ENCODE measurements around the gene DDX47.

DDX47 gene

DNA sequence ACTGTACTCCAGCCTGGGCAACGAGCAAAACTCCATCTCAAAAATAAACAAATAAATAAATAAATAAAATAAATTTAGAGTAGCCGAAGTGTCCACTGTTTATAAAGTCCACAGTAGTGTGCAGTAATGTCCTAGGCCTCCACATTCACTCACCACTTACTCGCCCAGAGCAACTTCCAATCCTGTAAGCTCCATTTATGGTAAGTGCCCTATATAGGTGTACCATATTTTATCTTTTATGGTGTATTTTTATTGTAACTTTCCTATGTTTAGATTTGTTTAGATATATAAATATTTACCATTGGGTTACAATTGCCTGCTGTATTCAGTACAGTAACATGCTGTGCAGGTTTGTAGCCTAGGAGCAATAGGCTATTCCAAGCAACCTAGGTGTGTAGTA, 40.3 kb downstream of the DDX47 start:
- H4K20me1 ChIP-seq (ENCODE audit: low read depth, low read length) = no peaks in the 10 kb centered on the region
- no peaks in the 10 kb centered on the region for H3K79me2 ChIP-seq (ENCODE audit: insufficient read depth, low read length)

DNA sequence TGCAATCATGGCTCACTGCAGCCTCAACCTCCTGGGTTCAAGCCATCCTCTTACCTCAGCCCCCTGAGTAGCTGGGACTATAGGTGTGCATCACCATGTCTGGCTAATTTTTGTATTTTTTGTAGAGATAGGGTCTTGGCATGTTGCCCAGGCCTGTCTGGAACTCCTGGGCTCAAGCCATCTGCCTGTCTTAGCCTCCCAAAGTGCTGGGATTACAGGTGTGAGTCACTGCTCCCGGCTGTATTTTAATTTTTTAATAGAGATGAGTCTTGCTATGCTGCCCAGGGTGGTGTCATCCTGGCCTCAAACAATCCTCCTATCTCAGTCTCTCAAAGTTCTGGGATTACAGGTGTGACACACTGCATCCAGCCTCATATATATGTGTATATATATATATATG, 46.5 kb downstream of the DDX47 start:
- Histone ChIP-seq H3K9ac (ENCODE audit: low read length) (no peak overlapping the region), H3K4me2 (ENCODE audit: low read depth, low read length, poor library complexity, severe bottlenecking) (no peak overlapping the region), H3K36me3 (ENCODE audit: low read length) (no peaks in the 10 kb centered on the region), H4K20me1 (ENCODE audit: low read depth, low read length) (no peaks in the 10 kb centered on the region), H2AFZ (ENCODE audit: low read depth, low read length, severe bottlenecking) (no peak overlapping the region), H3K4me3 (ENCODE audit: insufficient read depth, low read length, poor library complexity, severe bottlenecking) (no peak overlapping the region), H3K9me2 (replicated peaks; ENCODE audit: insufficient read depth, low read length) (no peaks in the 10 kb centered on the region), H3K27me3 (ENCODE audit: low read length) (no peaks in the 10 kb centered on the region), H3F3A (ENCODE audit: insufficient read depth) (no peaks in the 10 kb centered on the region), H3K27ac (ENCODE audit: low read depth, low read length) (no peak overlapping the region), H3K79me2 (ENCODE audit: insufficient read depth, low read length) (no peaks in the 10 kb centered on the region), H3K9me3 (ENCODE audit: insufficient read depth, low read length) (no peaks in the 10 kb centered on the region)
- TF ChIP-seq, protein P1, sequence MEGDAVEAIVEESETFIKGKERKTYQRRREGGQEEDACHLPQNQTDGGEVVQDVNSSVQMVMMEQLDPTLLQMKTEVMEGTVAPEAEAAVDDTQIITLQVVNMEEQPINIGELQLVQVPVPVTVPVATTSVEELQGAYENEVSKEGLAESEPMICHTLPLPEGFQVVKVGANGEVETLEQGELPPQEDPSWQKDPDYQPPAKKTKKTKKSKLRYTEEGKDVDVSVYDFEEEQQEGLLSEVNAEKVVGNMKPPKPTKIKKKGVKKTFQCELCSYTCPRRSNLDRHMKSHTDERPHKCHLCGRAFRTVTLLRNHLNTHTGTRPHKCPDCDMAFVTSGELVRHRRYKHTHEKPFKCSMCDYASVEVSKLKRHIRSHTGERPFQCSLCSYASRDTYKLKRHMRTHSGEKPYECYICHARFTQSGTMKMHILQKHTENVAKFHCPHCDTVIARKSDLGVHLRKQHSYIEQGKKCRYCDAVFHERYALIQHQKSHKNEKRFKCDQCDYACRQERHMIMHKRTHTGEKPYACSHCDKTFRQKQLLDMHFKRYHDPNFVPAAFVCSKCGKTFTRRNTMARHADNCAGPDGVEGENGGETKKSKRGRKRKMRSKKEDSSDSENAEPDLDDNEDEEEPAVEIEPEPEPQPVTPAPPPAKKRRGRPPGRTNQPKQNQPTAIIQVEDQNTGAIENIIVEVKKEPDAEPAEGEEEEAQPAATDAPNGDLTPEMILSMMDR (IDR thresholded peaks at IDR 0.05; ENCODE audit: insufficient read depth, low read length, poor library complexity, severe bottlenecking) = no peak
- no peak for TF ChIP-seq EZH2phosphoT487 (conservative IDR thresholded peaks at IDR 0.05; ENCODE audit: low read length)

More for the DNA sequence above, 40.3 kb downstream of the DDX47 start:
- Histone ChIP-seq H3K27me3 (ENCODE audit: low read length) (no peaks in the 10 kb centered on the region), H3K9me3 (ENCODE audit: insufficient read depth, low read length) (no peaks in the 10 kb centered on the region), H3K4me3 (ENCODE audit: insufficient read depth, low read length, poor library complexity, severe bottlenecking) (no peak overlapping the region), H2AFZ (ENCODE audit: low read depth, low read length, severe bottlenecking) (no peak overlapping the region), H3K27ac (ENCODE audit: low read depth, low read length) (no peak overlapping the region), H3K4me2 (ENCODE audit: low read depth, low read length, poor library complexity, severe bottlenecking) (no peak overlapping the region), H3F3A (ENCODE audit: insufficient read depth) (no peaks in the 10 kb centered on the region), H3K36me3 (ENCODE audit: low read length) (no peaks in the 10 kb centered on the region), H3K9me2 (replicated peaks; ENCODE audit: insufficient read depth, low read length) (no peaks in the 10 kb centered on the region), H3K9ac (ENCODE audit: low read length) (no peak overlapping the region)
- TF ChIP-seq EZH2phosphoT487 (conservative IDR thresholded peaks at IDR 0.05; ENCODE audit: low read length) = no peak
- TF ChIP-seq, protein P1 (IDR thresholded peaks at IDR 0.05; ENCODE audit: insufficient read depth, low read length, poor library complexity, severe bottlenecking) = no peak

DNA sequence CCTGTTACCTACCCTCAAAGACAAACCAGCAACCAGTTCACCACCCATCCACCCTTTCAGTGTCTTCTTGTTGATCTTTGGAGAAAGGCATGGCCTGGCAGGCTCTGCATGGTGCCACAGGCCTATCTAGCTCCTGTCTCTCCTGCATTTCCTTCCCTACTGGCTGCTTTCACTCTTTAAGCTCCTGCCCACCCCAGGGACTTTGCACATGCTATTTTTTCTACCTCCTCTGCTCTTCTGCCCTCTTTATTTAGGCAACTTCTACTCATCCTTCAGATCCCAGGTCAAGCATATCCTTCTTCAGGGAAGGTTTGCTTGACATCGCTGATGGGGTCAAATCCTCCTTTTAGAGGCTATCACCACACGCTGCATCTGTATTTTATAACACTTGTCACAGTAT, 51.1 kb downstream of the DDX47 start:
- H3K27ac ChIP-seq (ENCODE audit: low read depth, low read length) = no peak overlapping the region
- no peaks in the 10 kb centered on the region for H3K27me3 ChIP-seq (ENCODE audit: low read length)
- H3F3A ChIP-seq (ENCODE audit: insufficient read depth) = no peaks in the 10 kb centered on the region
- no peaks in the 10 kb centered on the region for H3K9me2 ChIP-seq (replicated peaks; ENCODE audit: insufficient read depth, low read length)
- H3K9me3 ChIP-seq (ENCODE audit: insufficient read depth, low read length) = no peaks in the 10 kb centered on the region
- H3K79me2 ChIP-seq (ENCODE audit: insufficient read depth, low read length) = no peaks in the 10 kb centered on the region
- no peak overlapping the region for H2AFZ ChIP-seq (ENCODE audit: low read depth, low read length, severe bottlenecking)
- no peak overlapping the region for H3K4me2 ChIP-seq (ENCODE audit: low read depth, low read length, poor library complexity, severe bottlenecking)
- no peak overlapping the region for H3K4me3 ChIP-seq (ENCODE audit: insufficient read depth, low read length, poor library complexity, severe bottlenecking)
- TF ChIP-seq, protein P1 (IDR thresholded peaks at IDR 0.05; ENCODE audit: insufficient read depth, low read length, poor library complexity, severe bottlenecking) = no peak
- TF ChIP-seq EZH2phosphoT487 (conservative IDR thresholded peaks at IDR 0.05; ENCODE audit: low read length) = no peak
- H3K36me3 ChIP-seq (ENCODE audit: low read length) = no peaks in the 10 kb centered on the region
- H4K20me1 ChIP-seq (ENCODE audit: low read depth, low read length) = no peaks in the 10 kb centered on the region
- no peak overlapping the region for H3K9ac ChIP-seq (ENCODE audit: low read length)

Data from SU-DHL-6 (cell line).